ENCODE measurements around the gene KCNG2. TPM values are rescaled to one million over a fixed set of nuclear protein-coding genes. Genes with fewer than 3 reads are reported as not detected.

Gene KCNG2
- total and polyA plus RNA-seq, 2 of the 13 experiments (the other 11 are each of a cell fraction or from before 2014, with no cell fraction given), result not detected

DNA sequence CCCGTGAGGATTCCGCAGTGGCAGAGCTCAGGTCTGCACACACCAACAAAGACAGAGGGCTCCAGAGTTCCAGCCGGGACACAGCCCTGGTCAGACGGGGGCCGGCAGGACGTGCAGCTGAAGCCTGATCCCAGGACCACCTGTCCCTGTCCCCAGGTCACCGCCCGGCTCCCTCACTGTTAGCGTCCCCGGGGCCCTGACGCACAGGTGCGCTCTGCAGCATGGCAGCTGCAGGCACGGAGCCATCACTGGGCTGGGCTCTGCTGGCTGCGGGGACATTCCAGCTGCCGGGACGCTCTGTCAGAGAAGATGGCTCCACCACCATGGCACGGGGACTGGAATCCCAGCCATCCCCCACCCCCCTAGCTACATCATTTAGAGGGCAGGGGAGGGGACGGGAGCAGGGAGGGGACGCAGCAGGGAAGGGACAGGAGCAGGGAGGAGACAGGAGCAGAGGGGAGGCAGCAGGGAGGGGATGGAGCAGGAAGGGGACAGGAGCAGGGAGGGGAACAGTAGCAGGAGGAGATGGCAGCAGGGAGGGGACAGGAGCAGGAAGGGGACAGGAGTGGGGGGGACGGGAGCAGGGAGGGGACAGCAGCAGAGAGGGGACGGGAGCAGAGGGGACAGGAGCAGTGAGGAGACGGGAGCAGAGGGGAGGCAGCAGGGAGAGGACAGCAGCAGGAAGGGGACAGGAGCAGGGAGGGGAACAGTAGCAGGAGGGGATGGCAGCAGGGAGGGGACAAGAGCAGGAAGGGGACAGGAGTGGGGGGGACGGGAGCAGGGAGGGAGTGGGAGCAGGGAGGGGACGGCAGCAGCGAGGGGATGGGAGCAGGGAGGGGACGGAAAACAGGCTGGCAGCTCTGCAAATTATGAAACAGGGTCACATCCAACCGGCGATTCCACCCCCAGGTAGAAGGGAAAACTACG is 113.9 kb downstream of the KCNG2 start (continued):
- TF ChIP-seq, protein P1, sequence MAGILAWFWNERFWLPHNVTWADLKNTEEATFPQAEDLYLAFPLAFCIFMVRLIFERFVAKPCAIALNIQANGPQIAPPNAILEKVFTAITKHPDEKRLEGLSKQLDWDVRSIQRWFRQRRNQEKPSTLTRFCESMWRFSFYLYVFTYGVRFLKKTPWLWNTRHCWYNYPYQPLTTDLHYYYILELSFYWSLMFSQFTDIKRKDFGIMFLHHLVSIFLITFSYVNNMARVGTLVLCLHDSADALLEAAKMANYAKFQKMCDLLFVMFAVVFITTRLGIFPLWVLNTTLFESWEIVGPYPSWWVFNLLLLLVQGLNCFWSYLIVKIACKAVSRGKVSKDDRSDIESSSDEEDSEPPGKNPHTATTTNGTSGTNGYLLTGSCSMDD (CRISPR knock-in tag; IDR thresholded peaks at IDR 0.05), result no peak

- ChIA-PET POLR2A (no interaction called here), CTCF (ENCODE audit: low intra/inter-chr PET ratio, low total read pairs) (no interaction called here)
- intact Hi-C loops (cut with micrococcal nuclease; ENCODE audit: unreplicated experiment), result no loop called here
- Histone ChIP-seq H3K79me2 (ENCODE audit: insufficient read depth, low read length) (no peaks in the 10 kb centered on the region), H4K20me1 (ENCODE audit: insufficient read depth, low read length) (peaks cover 22% of the 10 kb centered on the region; the same call in 1 of the 2 replicates), H3K4me1 (ENCODE audit: insufficient read depth, low read length) (no peaks in the 10 kb centered on the region), H3K9me3 (ENCODE audit: low read length) (no peaks in the 10 kb centered on the region), H3K27me3 (ENCODE audit: control insufficient read depth in 1 of 2, insufficient read depth in 2 of 2, low read length in 2 of 2) (no peaks in the 10 kb centered on the region), H3K4me3 (replicated peaks in 1 of 3; ENCODE audit: insufficient read depth in 1 of 3, low read depth in 2 of 3, low read length in 3 of 3) (no peak overlapping the region), H3K4me2 (ENCODE audit: low read depth, low read length) (no peak overlapping the region), H3K9ac (ENCODE audit: insufficient read depth, low read depth, low read length) (no peak overlapping the region), H3K36me3 (replicated peaks in 1 of 2; ENCODE audit: control insufficient read depth in 1 of 2, insufficient read depth in 2 of 2, low read length in 2 of 2) (peaks cover 11 to 38% of the 10 kb centered on the region in 2 experiments; a peak in 4 of 5 replicates), H2AFZ (ENCODE audit: low read length) (no peak overlapping the region), H3K27ac (ENCODE audit: extremely low read length, insufficient read depth, low read length) (no peak overlapping the region)
- in situ Hi-C loops (cut with HindIII; ENCODE audit: extremely low pct_ligation_motif_present, low pct_unique_long_range_greater_than_20kb), result no loop called here
- no TSS peak for BruUV-seq (replicated peaks)
- 96% methylated on average over 18 of the region's 20 CpGs for WGBS (ENCODE audit: low lambda C conversion rate)
- DNase-seq (ENCODE audit: low spot score), result no peak
- ATAC-seq, result no peak
- no peak for FAIRE-seq
- TF ChIP-seq ZSCAN22 (CRISPR knock-in tag; IDR thresholded peaks at IDR 0.05), result no peak
- TF ChIP-seq ZNF530 (CRISPR knock-in tag; IDR thresholded peaks at IDR 0.05; ENCODE audit: low read depth), result no peak
- no peak for TF ChIP-seq CREB3 (CRISPR knock-in tag; IDR thresholded peaks at IDR 0.05)
- TF ChIP-seq, protein P2, sequence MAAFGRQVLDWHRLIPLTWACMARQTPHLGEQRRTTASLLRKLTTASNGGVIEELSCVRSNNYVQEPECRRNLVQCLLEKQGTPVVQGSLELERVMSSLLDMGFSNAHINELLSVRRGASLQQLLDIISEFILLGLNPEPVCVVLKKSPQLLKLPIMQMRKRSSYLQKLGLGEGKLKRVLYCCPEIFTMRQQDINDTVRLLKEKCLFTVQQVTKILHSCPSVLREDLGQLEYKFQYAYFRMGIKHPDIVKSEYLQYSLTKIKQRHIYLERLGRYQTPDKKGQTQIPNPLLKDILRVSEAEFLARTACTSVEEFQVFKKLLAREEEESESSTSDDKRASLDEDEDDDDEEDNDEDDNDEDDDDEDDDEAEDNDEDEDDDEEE (CRISPR knock-in tag; IDR thresholded peaks at IDR 0.05), result no peak
- no peak for TF ChIP-seq ZNF749 (CRISPR knock-in tag; IDR thresholded peaks at IDR 0.05; ENCODE audit: borderline replicate concordance)
- no peak for TF ChIP-seq RAD51 (IDR thresholded peaks at IDR 0.05; ENCODE audit: borderline replicate concordance)
- TF ChIP-seq, protein P3, sequence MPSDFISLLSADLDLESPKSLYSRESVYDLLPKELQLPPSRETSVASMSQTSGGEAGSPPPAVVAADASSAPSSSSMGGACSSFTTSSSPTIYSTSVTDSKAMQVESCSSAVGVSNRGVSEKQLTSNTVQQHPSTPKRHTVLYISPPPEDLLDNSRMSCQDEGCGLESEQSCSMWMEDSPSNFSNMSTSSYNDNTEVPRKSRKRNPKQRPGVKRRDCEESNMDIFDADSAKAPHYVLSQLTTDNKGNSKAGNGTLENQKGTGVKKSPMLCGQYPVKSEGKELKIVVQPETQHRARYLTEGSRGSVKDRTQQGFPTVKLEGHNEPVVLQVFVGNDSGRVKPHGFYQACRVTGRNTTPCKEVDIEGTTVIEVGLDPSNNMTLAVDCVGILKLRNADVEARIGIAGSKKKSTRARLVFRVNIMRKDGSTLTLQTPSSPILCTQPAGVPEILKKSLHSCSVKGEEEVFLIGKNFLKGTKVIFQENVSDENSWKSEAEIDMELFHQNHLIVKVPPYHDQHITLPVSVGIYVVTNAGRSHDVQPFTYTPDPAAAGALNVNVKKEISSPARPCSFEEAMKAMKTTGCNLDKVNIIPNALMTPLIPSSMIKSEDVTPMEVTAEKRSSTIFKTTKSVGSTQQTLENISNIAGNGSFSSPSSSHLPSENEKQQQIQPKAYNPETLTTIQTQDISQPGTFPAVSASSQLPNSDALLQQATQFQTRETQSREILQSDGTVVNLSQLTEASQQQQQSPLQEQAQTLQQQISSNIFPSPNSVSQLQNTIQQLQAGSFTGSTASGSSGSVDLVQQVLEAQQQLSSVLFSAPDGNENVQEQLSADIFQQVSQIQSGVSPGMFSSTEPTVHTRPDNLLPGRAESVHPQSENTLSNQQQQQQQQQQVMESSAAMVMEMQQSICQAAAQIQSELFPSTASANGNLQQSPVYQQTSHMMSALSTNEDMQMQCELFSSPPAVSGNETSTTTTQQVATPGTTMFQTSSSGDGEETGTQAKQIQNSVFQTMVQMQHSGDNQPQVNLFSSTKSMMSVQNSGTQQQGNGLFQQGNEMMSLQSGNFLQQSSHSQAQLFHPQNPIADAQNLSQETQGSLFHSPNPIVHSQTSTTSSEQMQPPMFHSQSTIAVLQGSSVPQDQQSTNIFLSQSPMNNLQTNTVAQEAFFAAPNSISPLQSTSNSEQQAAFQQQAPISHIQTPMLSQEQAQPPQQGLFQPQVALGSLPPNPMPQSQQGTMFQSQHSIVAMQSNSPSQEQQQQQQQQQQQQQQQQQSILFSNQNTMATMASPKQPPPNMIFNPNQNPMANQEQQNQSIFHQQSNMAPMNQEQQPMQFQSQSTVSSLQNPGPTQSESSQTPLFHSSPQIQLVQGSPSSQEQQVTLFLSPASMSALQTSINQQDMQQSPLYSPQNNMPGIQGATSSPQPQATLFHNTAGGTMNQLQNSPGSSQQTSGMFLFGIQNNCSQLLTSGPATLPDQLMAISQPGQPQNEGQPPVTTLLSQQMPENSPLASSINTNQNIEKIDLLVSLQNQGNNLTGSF (CRISPR knock-in tag; IDR thresholded peaks at IDR 0.05), result no peak
- no peak for TF ChIP-seq ZSCAN29 (CRISPR knock-in tag; conservative IDR thresholded peaks at IDR 0.05)
Measured at GRCh38 chr18:79912409-79912991, 114.8 kb downstream of the KCNG2 start.

Data from HepG2 (cell line).